Right forelimb (tissue), 1 donor: Measurements from ENCODE around the gene EDNRA.

ENCODE experiments used
- DNase-seq: peaks from one replicate; pipeline ENCODE4 v3.0.0-alpha.2; 2018

The EDNRA gene

DNA sequence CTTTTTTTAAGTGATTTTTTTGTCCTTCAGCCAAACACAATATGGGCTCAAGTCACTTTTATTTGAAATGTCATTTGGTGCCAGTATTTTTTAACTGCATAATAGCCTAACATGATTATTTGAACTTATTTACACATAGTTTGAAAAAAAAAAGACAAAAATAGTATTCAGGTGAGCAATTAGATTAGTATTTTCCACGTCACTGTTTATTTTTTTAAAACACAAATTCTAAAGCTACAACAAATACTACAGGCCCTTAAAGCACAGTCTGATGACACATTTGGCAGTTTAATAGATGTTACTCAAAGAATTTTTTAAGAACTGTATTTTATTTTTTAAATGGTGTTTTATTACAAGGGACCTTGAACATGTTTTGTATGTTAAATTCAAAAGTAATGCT lies 62.1 kb downstream of the EDNRA start:
- DNase-seq, result no peak

GRCh38 chr4:147546349-147546748 lies 65.5 kb downstream of the EDNRA start:
- DNase-seq, result no peak

- no peak for DNase-seq
Observed at GRCh38 chr4:147547314-147548056, 66.6 kb downstream of the EDNRA start.

DNA sequence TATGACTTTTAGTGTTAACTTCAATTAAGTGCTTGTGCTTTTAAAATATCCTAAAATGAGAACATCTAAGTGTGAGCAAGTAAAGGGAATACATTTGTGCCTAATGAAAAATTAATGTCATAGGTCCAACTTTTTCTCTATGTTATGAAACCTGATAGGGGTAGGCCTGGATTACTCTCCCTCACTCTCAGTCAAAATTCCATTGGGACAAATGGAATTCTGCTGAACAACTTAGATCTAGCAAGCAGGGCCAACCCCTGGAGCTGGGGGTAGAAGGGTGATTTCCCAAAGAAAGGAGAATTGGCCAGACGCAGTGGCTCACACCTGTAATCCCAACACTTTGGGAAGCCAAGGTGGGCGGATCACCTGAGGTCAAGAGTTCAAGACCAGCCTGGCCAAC lies 67.4 kb downstream of the EDNRA start:
- DNase-seq, result no peak

- no peak for DNase-seq
Observed at GRCh38 chr4:147550626-147551246, 69.8 kb downstream of the EDNRA start.

GRCh38 chr4:147560625-147561024 lies 79.7 kb downstream of the EDNRA start:
- DNase-seq, result no peak

DNA sequence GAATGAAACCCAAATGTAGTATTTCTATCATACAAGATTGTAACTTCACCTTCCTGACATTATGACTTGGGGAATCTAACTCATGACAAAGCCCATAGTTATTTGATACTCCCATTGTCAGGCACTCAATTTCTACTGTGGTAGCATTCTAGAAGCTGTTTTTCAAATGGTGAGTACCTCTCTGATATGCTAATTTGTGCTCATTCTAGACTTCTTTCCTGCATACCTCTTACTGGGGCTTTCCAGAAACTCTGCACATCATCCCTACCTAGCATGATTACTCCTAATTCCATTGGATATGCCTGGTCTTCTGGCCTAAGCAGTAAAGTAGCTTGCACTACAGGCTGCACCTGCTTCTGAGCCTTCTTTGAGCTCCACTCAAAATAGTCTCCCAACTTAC lies 85.9 kb downstream of the EDNRA start:
- DNase-seq, result no peak

GRCh38 chr4:147567276-147567675 lies 86.4 kb downstream of the EDNRA start:
- no peak for DNase-seq

DNA sequence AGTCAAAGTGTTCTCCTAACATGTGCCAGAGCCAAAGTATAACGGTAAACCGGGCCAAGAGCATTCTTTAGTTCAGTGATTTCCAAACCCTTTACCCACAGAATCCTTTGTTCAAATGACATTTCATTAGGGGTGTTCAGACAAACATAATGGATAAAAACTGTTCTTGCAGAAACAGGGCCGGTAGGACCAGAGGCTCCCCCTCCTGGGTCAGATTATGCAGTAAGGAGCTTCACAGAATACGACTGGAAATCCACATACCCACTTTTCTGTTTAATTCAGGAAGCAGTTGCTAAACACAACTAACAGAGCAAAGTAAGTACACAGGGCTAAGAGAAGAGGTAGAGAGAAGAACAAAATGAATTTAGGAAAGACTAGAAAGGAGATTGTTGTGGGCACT lies 89.7 kb downstream of the EDNRA start:
- DNase-seq, result no peak

GRCh38 chr4:147571036-147571770 lies 90.3 kb downstream of the EDNRA start:
- no peak for DNase-seq

GRCh38 chr4:147576084-147576483 lies 95.2 kb downstream of the EDNRA start:
- DNase-seq, result no peak

GRCh38 chr4:147578051-147578476 lies 97.2 kb downstream of the EDNRA start:
- no peak for DNase-seq

- DNase-seq, result no peak
Observed at GRCh38 chr4:147578593-147578992, 97.7 kb downstream of the EDNRA start.

- DNase-seq, result no peak
Observed at GRCh38 chr4:147580396-147580795, 99.5 kb downstream of the EDNRA start.

DNA sequence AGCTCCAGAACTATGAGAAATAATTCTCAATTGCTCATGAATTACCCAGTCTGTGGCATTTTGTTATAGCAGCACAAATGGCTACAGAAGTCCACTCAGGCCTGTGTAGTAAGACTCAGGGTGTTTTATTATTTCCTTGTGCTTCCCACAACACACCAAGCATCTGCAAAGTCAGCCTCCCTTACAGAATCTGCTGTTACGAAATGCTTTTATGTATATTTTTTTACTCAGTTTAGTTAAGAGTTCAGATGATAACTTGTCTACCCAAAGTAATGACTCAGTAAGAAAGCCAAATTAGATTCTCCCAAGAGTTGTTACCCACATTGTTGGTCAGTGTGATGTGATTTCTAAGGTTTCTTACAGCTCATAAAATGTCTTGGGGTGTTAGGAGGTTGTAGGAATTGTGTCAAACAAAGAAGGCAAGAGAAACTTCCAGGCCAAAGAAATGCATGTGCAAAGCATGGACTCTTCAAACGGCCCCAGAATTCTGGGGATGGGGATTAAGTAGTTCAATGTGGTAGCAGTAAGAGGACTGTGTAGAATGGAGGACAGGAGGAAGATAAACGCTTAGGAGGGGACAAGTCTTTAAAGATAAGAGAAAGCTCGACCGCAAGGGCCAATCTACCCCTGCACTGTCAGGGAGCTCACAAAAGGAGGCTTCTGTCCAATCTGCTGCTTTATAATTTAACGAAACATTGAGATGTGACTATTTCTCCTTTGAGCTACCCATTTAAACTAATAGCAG lies 100.9 kb downstream of the EDNRA start:
- no peak for DNase-seq

DNA sequence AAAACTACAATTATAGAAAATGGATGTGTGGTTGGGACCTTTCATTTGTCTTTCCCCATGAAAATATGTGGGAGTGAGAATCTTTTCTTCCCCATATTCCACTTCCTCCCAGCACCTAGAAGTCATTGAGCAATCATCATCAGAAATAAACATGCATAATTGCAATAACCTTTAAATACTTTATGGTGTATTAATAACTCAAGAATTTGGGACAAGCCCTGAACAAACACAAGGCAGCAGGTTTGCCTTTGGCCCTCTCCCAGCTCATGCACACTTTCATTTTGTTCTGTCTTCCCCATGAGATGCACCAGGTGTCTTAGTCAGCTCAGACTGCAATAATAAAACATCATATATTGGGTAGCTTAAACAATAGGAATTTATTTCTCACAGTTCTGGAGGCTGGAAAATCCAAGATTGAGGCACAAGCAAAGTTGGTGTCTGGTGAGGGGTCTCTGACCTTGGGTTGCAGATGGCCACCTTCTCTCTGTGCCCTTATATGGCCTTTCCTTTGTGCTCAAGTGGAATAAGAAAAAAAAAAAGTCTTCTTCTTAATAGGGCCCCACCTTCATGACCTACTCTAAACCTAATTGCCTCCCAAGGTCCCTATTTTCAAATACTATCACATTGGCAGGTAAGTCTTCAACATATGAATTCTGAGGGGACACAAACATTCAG lies 101.6 kb downstream of the EDNRA start:
- DNase-seq, result no peak

- DNase-seq, result no peak
Observed at GRCh38 chr4:147583876-147584275, 103.0 kb downstream of the EDNRA start.

GRCh38 chr4:147586032-147586431 lies 105.1 kb downstream of the EDNRA start:
- DNase-seq, result no peak

- no peak for DNase-seq
Observed at GRCh38 chr4:147586637-147587036, 105.7 kb downstream of the EDNRA start.

DNA sequence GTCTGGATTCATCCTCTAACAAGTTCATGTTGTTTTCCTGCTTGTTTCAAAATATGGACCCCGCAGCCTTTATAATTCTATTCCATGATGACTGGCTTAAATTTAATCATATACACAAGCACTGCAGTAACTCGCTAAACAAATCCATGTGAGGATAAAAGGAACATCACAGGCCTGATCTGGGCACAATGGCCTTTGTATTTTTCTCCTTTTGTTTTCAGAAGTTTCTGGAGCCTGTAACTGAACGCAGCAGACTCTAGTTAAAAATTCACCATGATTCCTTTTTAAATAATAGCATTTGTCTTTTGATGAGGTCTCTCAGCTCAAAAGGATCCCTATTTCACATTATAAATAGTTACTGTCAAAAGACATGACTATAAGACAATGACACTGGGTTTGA lies 106.1 kb downstream of the EDNRA start:
- DNase-seq, result no peak

- DNase-seq, result no peak
Observed at GRCh38 chr4:147589586-147589985, 108.7 kb downstream of the EDNRA start.

- peak; percentile 82 for DNase-seq
Observed at GRCh38 chr4:147590249-147590920, 109.5 kb downstream of the EDNRA start.
